RWPE1 (cell line): ENCODE measurements around the gene L1TD1.

ENCODE experiments used
- CTCF ChIA-PET: fragments of 350-600 bp; sonication (Branson Sonifier 250); formaldehyde crosslinking; extraction: SDS; loops from one replicate; lab custom pipeline; 2021; lab: Yijun Ruan, JAX
- POLR2A ChIA-PET: fragments of 400-600 bp; formaldehyde crosslinking; extraction: SDS; loops from one replicate; lab custom pipeline; 2020; ENCODE audit warnings: antibody characterized with exemption; ENCODE audit not compliant: low non-redundant PET; lab: Yijun Ruan, JAX
- DNase-seq: peaks from one replicate; pipeline ENCODE4 v3.0.0; 2012; ENCODE audit warnings: low spot score
- H3K27ac ChIP-seq: fragments of 450-650 bp; 2 replicates; pipeline ENCODE4 v1.5.1; 2017
- CTCF ChIP-seq: fragments of 450-650 bp; conservative IDR thresholded peaks from 2 replicates; pipeline ENCODE4 v1.5.1; 2017; ENCODE audit warnings: low read depth, mild to moderate bottlenecking

The L1TD1 gene

GRCh38 chr1:62259551-62259950, 64.9 kb downstream of the L1TD1 start:
- no peak for TF ChIP-seq CTCF
- no peak overlapping the region for H3K27ac ChIP-seq
- ChIA-PET CTCF (no interaction called here), POLR2A (no interaction called here)
- no peak for DNase-seq

- DNase-seq: no peak
- ChIA-PET POLR2A (no interaction called here), CTCF (interaction anchor here (0.7 kb wide), 1 partner anchor 24 kb away, joined by 3 read pairs; no protein-coding TSS in a partner anchor)
- H3K27ac ChIP-seq: no peak overlapping the region
- TF ChIP-seq CTCF: no peak
Measured at GRCh38 chr1:62260688-62261087, 66.0 kb downstream of the L1TD1 start.
